ENCODE data around the gene GPR62.
"Not testable (repeated sequence)": the region's sequence is repeated elsewhere in the genome, so short reads cannot be mapped to it uniquely, and the experiment has no call there.

The GPR62 gene

GRCh38 chr3:51990501-51990971 is 35.4 kb downstream of the GPR62 start:
- not testable (repeated sequence) for DNase-seq (ENCODE audit: low read depth in 2 of 2)

GRCh38 chr3:51992017-51992682 is 37.0 kb downstream of the GPR62 start:
- no peak for DNase-seq (ENCODE audit: low read depth in 2 of 2)

DNA sequence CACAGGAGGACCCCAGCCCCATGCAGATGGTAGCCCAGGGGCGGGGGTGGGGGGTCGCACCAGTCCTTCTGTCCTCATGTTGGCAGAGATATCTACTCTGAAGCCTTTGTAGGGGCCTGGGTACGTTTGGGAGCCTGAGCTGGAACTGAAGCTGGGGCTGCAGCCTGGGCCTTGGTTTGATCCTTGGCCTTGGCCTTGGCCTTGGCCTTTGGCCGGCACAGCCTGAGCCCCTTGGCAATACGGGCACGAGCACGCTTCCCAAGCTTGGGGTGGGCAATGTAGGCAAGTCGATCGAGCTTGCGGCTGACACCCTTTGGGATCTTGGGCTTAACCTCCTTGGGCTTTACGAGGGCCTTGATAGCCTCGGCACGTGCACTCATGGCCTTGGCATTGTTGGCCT is 38.5 kb downstream of the GPR62 start:
- DNase-seq (ENCODE audit: low read depth in 2 of 2), result not testable (repeated sequence)

GRCh38 chr3:51994530-51994929 is 39.3 kb downstream of the GPR62 start:
- no peak for DNase-seq (ENCODE audit: low read depth in 2 of 2)

DNA sequence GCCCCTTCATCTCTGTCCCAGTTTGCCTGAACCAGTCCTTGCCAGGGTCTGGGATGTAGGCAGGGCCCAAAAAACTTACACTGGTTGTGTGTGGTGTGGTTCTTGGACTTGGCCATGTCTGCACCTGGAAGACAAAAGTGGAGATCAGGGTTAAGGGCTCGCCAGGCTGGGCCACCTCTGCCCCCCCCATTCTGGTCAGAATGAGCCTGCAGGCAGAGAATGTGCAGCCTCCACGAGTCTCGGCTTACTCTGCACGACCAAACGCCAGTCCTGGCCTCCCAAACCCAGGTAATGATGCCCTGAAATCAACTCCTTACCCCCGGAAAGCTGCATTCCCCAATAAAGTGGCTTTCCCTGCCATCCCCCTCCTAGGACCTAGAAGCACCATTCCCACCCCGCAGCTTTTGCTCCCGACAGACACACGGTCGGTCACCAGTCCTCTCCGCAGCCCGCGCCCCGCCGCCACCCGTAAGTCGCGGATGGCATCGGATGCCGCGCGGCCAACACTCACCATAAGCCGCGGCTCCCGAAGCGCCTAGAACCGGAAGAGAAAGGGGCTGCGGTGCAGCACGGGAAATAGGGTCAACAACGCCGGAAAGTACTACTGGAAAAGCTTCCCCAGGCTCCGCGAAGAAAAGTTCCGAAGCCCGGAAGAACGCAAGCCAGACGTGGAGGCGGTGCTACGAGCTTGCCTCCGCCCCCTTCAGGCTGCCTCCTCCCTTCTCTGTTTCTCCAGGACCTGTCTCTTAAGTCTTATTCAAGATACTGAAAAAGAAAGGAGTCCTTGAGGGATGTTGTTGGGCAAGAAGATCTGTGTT is 40.4 kb downstream of the GPR62 start, which contains the start of gene RPL29:
TSS of gene RPL29 (minus strand) at position 550 of the 818 bp plus-strand sequence. CDS start at position 116, 434 bp downstream.
- DNase-seq (ENCODE audit: low read depth in 2 of 2), result peak; percentile 84 to 87

DNA sequence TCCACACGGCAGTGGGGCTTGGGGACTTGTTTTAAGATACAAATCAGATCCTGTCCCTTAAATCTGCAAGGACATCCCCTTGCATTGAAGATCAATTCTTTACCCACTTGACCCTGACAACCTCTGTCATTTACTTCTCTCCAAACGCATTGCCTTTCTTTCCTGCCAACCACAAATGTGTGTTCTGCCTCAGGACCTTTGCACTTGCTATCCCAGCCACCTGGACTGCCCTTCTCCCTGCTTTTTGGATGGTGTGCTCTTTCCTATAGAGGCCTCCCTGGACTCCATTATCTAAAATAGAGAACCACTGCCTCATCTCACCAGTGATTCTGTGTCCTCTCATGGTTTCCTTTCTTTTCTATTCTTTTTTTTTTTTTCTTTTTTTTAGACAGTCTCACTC is 42.0 kb downstream of the GPR62 start:
- DNase-seq (ENCODE audit: low read depth in 2 of 2), result no peak

GRCh38 chr3:51997935-51998596 is 42.9 kb downstream of the GPR62 start:
- no peak for DNase-seq (ENCODE audit: low read depth in 2 of 2)

GRCh38 chr3:51998774-51999173 is 43.6 kb downstream of the GPR62 start:
- DNase-seq (ENCODE audit: low read depth in 2 of 2), result no peak

DNA sequence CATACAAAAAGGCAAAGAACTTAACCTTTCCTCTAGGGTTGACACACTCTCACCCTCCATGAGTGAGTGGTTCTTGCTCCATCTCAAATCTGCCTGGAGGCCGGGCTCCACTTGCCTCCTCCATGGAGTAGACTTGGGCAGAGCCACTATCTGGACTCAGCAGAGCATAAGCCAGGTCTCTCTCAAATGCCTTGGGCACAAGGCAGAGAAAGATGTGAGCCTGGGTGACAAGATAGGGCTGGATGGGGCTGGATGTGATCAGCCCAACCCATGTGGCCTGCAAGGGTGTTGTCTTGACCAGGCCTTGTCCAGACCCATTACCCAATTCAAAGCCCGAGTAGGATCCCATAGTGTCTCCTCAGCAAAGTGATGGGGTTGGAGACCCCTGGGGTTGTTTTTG is 44.7 kb downstream of the GPR62 start:
- no peak for DNase-seq (ENCODE audit: low read depth in 2 of 2)

DNA sequence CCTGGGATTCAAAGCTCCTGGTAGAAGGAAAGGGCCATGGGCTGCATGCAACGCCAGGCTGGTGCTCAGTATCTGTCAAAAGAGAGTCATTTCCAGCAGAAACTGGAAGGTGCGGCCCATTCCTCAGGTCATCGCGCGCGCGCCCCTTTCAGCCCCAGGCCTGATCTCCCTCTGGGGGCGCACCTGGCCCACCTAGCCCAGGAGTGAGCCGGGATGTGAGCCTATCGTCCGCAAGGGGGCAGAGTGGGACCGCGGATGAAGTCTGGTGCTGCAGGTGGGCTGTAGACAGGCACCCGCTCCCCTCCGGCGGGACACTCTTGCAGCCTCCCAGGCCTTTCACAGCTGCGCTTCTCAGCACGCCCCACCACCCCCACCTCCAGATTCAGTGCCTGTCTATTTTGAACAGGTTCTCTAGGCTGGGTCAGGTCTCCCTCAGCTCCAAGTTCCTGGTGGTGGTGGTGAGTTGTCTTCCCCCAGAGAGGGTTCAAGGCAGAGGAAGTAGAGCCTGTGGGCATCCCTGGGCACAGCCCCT is 46.3 kb downstream of the GPR62 start:
- peak; percentile 64 to 74 for DNase-seq (ENCODE audit: low read depth in 2 of 2)

DNA sequence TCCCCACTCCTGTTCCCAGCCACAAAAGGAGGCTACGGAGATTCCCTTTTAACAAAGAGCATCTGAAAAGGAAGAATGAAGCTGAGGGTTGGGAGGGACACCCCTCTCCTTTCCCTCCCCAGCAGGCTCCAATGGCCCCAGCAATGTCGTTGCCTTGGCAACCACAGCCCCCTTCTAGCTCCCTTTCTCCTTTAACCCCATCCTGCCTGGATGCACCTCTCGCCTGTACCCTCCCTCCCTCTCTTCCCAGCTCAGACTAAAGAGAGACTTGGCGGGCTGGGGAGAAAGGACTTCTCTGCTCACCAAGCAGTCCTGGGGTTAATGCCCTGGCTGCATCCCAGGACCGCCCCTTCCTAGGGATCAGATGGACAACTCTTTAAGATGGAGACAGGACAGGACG is 47.6 kb downstream of the GPR62 start:
- no peak for DNase-seq (ENCODE audit: low read depth in 2 of 2)

GRCh38 chr3:52004163-52004787 is 49.1 kb downstream of the GPR62 start:
- no peak for DNase-seq (ENCODE audit: low read depth in 2 of 2)

DNA sequence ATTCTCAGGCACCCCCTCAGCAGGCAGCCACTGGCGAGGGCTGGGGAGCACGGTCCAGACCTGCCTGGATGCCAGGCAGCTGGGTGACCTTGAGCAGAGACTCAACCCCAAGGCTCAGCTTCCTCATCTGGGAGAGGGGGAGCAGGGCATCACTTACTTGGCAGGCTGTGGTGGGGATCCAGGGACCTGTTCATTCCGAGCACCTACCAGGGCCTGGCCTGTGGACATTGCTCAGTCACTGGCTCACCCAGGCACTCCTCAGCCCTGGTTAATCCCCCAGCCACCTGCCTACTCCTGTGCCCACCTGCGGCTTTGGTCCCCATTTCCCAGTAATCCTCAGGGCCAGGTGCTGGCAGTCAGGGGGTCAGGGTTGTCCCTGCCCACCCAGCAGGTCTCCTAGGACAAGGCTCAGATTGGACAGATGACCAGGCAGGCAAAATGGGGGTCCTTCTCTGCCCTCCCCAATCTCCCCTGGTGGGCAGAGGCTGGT is 49.8 kb downstream of the GPR62 start:
- no peak for DNase-seq (ENCODE audit: low read depth in 2 of 2)

- DNase-seq (ENCODE audit: low read depth in 2 of 2), result no peak
Measured at GRCh38 chr3:52005571-52005986, 50.4 kb downstream of the GPR62 start.

GRCh38 chr3:52006017-52006819 is 51.0 kb downstream of the GPR62 start:
- DNase-seq (ENCODE audit: low read depth in 2 of 2), result no peak

DNA sequence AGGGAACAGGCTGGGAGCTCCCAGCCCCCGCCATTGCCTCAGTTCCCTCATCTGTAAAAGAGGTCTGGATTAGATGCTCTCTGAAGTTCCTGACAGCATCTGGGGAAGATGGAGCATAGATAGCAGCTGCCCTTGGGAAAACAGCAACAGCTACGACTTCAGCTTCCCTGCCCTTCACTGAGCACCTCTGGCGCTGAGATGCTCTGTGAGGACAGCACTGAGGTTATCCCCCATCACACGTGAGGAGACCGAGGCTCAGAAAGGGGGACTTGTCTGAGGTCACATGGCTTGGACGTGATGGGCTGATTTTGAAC is 51.6 kb downstream of the GPR62 start:
- DNase-seq (ENCODE audit: low read depth in 2 of 2), result no peak

Measured in activated CD8-positive, alpha-beta memory T cell treated with anti-CD3 and anti-CD28 coated beads for 4 hours (primary cell).